IPS-18c (cell line): Measurements from ENCODE around the gene COX4I2.

Source experiments
- H3K4me3 ChIP-seq: 2 replicates; pipeline ENCODE4 v1.7.0; 2013; ENCODE audit warnings: low read depth, mild to moderate bottlenecking, low read length, moderate library complexity; ENCODE audit not compliant: insufficient read depth
- H3K9me3 ChIP-seq: one replicate; pipeline ENCODE4 v1.6.1; 2013; ENCODE audit warnings: mild to moderate bottlenecking, low read length, moderate library complexity; ENCODE audit not compliant: control insufficient read depth, insufficient read depth

The COX4I2 gene

DNA sequence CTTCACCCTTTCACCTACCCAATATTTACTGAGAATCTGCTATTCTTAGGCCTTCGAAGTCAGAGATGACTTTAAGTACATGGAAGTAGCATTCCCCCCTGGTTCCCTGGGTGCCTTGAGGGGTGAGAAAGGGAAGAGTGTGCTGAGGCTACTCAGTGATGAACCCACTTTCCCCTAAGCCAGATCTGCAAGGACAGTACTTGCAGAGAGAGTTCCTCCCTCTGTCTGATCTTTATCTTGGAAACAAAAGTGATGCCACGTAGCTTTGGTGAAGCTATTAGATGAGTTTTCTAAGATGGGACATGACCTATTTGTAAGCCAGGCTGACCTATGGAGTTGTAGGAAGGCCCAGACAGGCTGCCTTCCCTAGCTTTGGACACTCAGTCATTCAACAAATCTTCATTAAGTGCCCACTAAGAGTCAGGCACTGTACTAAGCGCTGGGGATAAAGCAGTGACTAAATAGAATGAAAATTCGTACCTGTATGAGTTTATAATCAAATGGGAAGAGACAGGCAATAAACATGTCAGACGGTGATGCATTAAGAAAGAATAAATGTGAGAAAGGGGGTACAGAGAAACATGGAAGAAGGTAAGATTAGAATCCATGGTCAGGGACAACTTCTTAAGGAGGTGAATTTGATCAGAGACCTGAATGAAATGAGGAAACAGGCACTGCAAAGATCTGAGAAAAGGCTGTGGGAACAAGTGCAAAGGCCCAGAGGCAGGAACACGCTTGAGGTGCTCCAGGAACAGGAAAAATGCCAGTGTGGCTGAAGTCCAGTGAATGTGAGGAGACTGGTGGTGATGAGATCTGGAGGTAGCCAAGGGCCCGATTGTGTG lies 42.8 kb downstream of the COX4I2 start:
- Histone ChIP-seq H3K9me3 (no peaks in the 10 kb centered on the region), H3K4me3 (no peak overlapping the region)

DNA sequence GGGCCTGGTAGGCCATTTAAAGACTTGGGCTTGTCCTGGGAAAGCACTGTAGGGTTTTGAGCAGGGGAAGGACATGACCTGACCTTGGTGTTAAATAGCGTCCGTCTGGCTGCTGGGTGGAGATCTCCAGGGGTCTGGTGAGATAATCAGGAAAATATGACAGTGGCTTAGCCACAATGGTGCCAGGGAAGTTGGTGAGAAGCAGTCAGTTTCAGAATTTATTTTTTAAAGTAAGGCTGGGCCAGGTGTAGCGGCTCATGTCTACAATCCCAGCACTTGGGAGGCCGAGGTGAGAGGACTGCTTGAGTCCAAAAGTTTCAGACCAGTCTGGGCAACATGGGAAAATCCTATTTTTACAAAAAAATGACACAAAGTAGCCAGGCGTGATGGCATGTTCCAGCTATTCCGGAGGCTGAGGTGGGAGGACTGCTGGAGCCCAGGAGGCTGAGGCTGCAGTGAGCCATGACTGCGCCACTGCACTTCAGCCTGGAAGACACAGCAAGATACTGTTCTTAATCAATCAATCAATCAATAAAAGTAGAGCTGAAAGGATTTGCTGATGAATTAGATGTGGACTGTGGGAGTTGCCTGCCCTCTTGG lies 43.5 kb downstream of the COX4I2 start:
- no peak overlapping the region for H3K4me3 ChIP-seq
- no peaks in the 10 kb centered on the region for H3K9me3 ChIP-seq

DNA sequence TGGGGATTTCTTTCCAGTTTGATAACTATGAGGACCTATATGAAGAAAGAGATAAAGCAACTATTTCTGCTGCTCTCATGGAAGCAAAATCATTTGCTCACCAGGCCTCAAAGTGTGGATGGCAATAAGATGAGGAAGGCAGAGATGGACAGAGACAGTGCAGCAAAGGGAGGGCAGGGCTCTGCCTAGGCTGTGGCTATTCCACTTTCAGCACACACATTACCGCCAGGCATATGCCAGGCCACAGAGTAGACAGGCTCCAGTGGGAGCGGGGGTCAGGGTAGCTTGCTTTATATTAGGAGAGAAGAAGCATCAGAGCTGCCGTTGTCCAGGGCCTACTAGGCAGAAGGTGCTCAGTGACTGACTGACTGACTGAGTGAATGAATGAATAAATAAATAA lies 44.1 kb downstream of the COX4I2 start:
- Histone ChIP-seq H3K4me3 (no peak overlapping the region), H3K9me3 (no peaks in the 10 kb centered on the region)

DNA sequence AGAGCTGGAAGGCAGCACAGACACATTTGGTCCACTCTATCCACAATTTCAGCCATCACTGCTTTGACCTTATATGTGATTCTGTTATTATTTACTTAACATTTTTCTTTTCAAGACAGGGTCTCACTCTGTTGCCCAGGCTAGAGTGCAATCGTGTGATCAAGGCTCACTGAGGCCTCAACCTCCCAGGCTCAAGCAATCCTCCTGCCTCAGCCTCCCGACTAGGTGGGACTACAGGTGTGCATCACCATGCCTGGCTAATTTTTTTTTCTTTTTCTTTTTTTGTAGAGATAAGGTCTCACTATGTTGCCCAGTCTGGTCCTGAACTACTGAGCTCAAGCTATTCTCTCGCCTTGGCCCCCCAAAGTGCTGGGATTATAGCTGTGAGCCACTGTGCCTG lies 44.6 kb downstream of the COX4I2 start:
- H3K4me3 ChIP-seq = no peak overlapping the region
- no peaks in the 10 kb centered on the region for H3K9me3 ChIP-seq

DNA sequence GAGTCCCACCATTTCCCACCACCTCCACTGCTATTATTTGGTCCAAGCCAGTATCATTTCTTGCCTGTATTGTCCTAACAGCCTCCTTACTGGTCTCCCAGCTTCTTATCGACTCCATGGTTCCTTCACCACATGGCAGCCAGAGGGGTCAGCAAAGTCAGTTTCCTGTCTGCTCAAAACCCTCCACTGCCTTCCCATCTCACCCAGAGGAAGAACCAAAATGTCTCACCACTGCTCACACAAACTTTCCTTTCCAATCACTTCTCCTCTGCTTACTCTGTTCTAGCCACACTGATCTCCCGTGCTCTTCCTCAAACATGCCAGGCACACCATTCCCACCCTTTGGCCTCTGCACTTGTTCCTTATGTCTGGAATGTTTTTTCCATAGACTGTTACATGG lies 45.2 kb downstream of the COX4I2 start:
- Histone ChIP-seq H3K4me3 (no peak overlapping the region), H3K9me3 (no peaks in the 10 kb centered on the region)

DNA sequence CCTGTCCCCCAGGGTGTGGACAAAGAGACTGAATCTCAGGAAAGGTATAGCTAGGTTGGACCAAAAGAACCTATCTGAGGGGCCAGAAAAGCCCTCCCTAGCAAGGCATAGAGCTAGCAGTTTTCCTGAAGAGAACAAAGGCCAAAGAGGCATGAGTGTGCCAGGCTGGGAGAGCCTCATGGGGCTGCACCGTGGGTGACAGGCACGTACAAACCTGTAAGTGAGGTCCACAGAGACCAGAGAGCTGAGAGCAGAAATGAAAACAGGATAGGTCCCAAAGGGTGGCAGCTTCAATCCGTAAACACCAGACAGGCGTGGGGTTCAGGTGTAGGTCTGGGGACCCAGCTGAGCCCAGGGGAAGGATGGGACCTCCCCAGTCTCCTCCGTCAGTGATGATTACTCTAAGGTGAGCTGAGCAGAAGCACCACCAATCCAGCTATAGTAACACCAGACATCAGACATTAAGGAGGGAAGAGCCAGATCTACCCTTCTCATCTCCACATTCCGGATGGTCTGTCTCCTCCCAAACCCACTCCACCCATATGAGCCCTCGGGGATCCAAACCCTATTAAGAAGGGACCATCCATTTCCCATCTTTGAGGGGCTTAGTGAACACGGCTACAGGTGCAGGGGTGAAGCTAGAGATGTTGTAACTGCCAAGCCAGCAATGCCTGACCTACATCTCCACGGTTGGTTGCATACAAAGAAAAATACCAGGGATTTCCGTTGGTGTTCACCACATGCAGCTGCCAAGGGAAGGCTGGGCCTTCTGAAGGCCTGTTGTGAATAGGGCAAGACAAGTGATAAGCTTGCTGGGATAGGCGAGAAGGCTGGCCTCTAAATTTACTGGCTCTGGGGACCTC lies 46.7 kb downstream of the COX4I2 start:
- no peaks in the 10 kb centered on the region for H3K9me3 ChIP-seq
- no peak overlapping the region for H3K4me3 ChIP-seq

DNA sequence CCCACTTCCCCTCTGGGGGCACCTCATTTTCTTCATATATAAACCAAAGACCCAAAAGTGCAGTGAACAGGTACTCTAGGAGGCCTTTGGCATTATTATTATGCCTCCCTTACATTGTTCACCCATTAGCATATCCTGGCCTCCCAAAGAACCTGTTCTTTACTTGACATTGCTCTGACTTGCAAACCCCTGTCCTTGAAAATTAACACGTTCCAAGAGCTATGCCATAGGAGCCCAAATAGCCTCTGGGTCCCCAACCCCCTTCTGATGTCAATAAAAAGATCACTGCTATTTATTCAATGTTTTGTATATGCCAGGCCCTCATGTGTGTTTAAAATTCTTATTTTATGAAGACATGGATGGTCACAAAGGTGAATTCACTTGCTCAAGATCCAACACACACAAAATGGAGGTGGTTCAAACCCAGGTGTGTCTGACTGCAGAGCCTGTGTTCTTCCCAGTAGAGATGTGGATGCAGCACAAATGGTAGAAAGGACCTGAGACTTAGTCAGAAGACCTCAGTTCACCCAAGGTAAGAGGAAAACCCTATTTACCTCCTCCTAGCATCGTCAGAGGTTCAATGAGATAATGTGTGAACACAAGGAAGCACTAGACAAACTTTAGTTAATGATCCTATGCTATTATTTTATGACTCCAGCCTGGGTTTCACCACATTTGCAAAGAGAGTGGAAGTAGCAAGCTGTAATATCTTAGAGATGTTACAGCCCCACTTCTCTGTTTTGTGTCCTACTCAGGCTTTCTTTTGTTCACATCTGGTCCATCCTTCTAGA lies 48.3 kb downstream of the COX4I2 start:
- no peaks in the 10 kb centered on the region for H3K9me3 ChIP-seq
- no peak overlapping the region for H3K4me3 ChIP-seq

DNA sequence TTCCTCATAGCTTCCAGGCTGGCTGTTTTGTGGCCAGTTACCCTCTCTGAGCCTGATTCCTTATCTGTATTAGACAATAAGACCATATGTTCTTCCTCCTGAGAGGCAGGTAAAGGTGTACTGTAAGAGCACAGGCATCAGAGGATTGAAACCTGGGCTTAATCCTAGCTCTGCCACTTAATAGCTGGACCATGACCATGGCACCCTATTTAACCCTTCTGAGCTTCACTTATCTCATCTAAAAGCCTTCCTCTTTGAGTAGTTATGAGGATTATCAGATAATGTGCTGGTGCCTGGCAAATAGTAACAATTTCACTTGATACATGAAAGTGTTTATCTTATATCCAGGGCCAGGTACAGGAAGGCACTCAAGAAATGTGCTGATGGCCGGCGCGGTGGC lies 50.1 kb downstream of the COX4I2 start:
- Histone ChIP-seq H3K9me3 (no peaks in the 10 kb centered on the region), H3K4me3 (no peak overlapping the region)

DNA sequence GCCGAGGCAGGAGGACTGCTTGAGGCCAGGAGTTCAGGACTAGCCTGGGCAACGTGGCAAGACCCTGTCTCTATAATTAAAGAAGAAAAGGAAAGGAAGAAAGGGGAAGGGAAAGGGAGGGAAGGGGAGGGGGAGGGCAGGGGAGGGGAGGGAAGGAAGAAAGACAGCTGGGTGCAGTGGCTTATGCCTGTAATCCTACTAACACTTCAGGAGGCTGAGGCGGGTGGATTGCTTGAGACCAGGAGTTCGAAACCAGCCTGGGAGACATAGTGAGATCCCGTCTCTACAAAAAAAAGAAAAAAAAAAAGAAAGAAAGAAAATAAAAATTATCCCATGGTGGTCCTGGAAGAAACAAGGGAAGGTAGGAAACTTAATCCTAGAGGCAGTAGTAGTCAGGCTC lies 51.4 kb downstream of the COX4I2 start:
- Histone ChIP-seq H3K9me3 (no peaks in the 10 kb centered on the region), H3K4me3 (no peak overlapping the region)

DNA sequence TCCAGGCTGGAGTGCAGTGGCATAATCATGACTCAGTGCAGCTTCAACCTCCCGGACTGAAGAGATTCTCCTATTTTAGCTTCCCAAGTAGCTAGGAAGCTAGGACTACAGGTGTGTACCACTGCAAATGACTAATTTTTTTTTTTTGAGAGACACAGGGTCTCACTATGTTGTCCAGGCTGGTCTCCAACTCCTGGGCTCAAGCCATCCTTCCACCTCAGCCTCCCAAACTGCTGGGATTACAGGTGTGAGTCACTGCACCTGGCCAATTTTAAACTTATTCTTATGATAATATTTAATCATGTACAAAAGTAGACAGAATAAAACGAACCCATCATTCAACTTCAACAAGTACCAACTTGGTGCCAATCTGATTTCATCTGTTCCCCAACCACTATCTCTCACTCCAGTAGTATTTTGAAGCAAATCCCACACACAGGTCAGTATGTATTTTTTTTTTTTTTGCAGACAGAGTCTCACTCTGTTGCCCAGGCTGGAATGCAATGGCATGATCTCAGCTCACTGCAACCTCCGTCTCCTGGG lies 52.5 kb downstream of the COX4I2 start:
- H3K4me3 ChIP-seq = no peak overlapping the region
- no peaks in the 10 kb centered on the region for H3K9me3 ChIP-seq

DNA sequence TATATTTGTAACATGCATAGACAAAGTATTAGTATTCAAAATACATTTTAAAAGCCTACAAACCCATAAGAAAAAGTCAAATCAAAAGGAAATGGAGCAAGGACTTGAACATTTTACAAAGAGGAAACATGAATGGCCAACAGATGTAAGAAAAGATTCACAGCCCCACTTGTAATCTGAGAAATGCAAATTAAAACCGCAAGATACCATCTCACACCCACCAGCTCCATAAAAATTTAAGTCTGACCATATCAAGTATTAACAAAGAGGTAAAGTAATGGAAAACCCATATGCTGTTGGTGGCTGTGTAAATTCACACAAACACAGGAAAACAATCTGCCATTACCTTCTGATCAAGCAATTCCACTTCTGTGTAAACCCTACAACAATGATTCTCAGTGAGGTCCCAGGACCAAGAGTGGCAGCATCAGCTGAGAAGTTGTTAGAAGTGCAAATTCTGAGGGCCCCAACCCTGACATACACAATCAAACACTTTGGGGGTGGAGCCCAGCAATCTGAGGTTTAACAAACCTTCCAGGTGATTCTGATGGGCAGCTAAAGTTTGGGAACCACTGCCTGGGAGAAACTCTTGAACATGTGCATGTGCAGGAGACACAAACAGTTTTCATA lies 54.0 kb downstream of the COX4I2 start:
- Histone ChIP-seq H3K4me3 (no peak overlapping the region), H3K9me3 (no peaks in the 10 kb centered on the region)

DNA sequence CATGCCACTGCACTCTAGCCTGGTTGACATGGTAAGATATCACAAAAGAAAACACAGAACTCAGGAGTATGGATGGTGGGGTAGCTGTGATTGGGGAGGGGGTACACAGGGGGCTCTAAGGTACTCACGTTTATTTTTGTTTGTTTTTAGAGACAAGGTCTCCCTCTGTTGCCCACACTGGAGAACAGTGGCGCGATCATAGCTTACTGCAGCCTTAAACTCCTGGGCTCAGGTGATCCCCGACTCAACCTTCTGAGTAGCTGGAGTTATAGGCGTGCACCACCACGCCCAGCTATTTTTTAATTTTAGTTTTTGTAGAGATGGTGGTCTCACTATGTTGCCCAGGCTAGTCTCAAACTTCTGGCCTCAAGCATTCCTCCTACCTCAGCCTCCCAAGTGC lies 55.7 kb downstream of the COX4I2 start:
- H3K9me3 ChIP-seq = no peaks in the 10 kb centered on the region
- no peak overlapping the region for H3K4me3 ChIP-seq

DNA sequence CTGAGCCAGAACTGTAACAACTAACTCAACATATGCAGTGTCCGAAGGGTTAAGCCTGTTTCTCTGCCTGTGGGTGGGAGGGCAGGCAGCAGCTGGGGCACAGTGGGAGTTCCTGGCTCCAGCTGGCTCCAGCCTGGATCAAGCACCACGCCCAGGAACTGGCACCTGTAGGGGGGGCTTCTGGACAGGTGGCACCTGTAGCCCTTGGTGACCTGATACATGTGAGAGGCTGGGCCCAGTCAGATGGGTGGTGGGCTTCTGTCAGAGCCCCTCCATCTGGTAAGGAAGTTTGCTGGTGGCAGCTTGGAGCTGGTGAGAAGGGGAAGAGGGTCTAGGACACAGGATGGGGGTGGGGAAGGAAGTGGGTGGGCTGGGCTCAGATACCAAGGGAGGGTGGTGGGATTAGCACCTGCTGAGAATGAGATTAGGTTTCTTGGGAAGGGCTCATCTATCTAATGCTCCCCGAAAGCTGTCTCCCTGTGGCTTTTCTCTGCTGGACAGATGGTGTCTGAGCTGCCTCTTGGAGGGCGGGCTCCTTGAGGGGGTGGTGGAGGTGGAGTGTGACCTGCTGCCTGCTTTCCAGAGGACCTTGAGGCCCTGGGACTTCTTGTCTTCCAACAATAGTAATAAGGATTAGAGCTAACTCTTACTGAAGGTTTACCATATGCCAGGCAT lies 56.4 kb downstream of the COX4I2 start:
- Histone ChIP-seq H3K9me3 (no peaks in the 10 kb centered on the region), H3K4me3 (no peak overlapping the region)
